Neural cell (in vitro differentiated cells): ENCODE measurements around the gene TK1. TPM values are rescaled to one million over a fixed set of nuclear protein-coding genes. Genes with fewer than 3 reads are reported as not detected.

Experiments used
- H2AFZ ChIP-seq: fragments of 200-600, 300-800 bp; sonication (generic), shearing (Covaris generic); 2 replicates; pipeline ENCODE4 v1.6.0; 2014; ENCODE audit warnings: low read depth, mild to moderate bottlenecking, antibody characterized with exemption, low read length, moderate library complexity
- H3F3A ChIP-seq: fragments of 200-600 bp; shearing (Covaris generic); 2 replicates; pipeline ENCODE4 v1.6.1; 2016; ENCODE audit warnings: mild to moderate bottlenecking, moderate library complexity, mixed read lengths, antibody characterized with exemption, low read length; ENCODE audit not compliant: insufficient read depth, poor library complexity, severe bottlenecking
- H3K27ac ChIP-seq: fragments of 200-600, 300-800 bp; sonication (generic), shearing (Covaris generic); 2 replicates; pipeline ENCODE4 v1.5.1; 2014; ENCODE audit warnings: mild to moderate bottlenecking, low read length, moderate library complexity
- H3K27me3 ChIP-seq: fragments of 300-800, 200-600 bp; sonication (generic), shearing (Covaris generic); 2 replicates; pipeline ENCODE4 v1.6.0; 2014; ENCODE audit warnings: mild to moderate bottlenecking, low read depth, low read length, moderate library complexity; ENCODE audit not compliant: insufficient read depth
- H3K36me3 ChIP-seq: fragments of 300-800, 200-600 bp; sonication (generic), shearing (Covaris generic); 2 replicates; pipeline ENCODE4 v1.5.1; 2014; ENCODE audit warnings: mild to moderate bottlenecking, antibody characterized with exemption, low read length, moderate library complexity; ENCODE audit not compliant: insufficient read depth
- H3K4me2 ChIP-seq: fragments of 300-800, 200-600 bp; sonication (generic), shearing (Covaris generic); 2 replicates; pipeline ENCODE4 v1.6.0; 2014; ENCODE audit warnings: mild to moderate bottlenecking, low read length
- H3K4me3 ChIP-seq: fragments of 300-800, 200-600 bp; sonication (generic), shearing (Covaris generic); 2 replicates; pipeline ENCODE4 v1.5.1; 2014; ENCODE audit warnings: mild to moderate bottlenecking, low read length, moderate library complexity
- H3K79me2 ChIP-seq: fragments of 200-600 bp; shearing (Covaris generic); replicated peaks from 2 replicates; pipeline ENCODE4 v1.6.0; 2014; ENCODE audit warnings: mild to moderate bottlenecking, low read length, moderate library complexity; ENCODE audit not compliant: insufficient read depth
- H3K9ac ChIP-seq: fragments of 300-800, 200-600 bp; sonication (generic), shearing (Covaris generic); 2 replicates; pipeline ENCODE4 v1.6.1; 2016; ENCODE audit warnings: mild to moderate bottlenecking, low read length, mixed read lengths
- H3K9me2 ChIP-seq: fragments of 200-600 bp; shearing (Covaris generic); 2 replicates; pipeline ENCODE4 v1.6.1; 2016; ENCODE audit warnings: mild to moderate bottlenecking, low read length, mixed read lengths; ENCODE audit not compliant: insufficient read depth
- H3K9me3 ChIP-seq: fragments of 200-600, 300-800 bp; sonication (generic), shearing (Covaris generic); 2 replicates; pipeline ENCODE4 v1.6.1; 2016; ENCODE audit warnings: mild to moderate bottlenecking, mixed run types, low read length, moderate library complexity, mixed read lengths
- H4K20me1 ChIP-seq: fragments of 200-600 bp; shearing (Covaris generic); 2 replicates; pipeline ENCODE4 v1.6.1; 2016; ENCODE audit warnings: mild to moderate bottlenecking, mixed run types; ENCODE audit not compliant: insufficient read depth
- EP300 ChIP-seq: fragments of 450-650 bp; conservative IDR thresholded peaks from 2 replicates; pipeline ENCODE4 v1.6.1; 2014; ENCODE audit warnings: antibody characterized with exemption, mild to moderate bottlenecking, moderate library complexity; ENCODE audit not compliant: poor library complexity, severe bottlenecking
- EZH2 ChIP-seq: fragments of 200-600, 300-800 bp; shearing (Covaris generic), sonication (generic); IDR thresholded peaks from 2 replicates; pipeline ENCODE4 v1.6.1; 2014; ENCODE audit warnings: antibody characterized with exemption, low read length, borderline replicate concordance, mild to moderate bottlenecking; ENCODE audit not compliant: insufficient read depth, poor library complexity, severe bottlenecking
- MXI1 ChIP-seq: fragments of 450-650 bp; conservative IDR thresholded peaks from 2 replicates; pipeline ENCODE4 v1.6.1; 2014; ENCODE audit warnings: antibody characterized with exemption, mild to moderate bottlenecking; ENCODE audit not compliant: poor library complexity, severe bottlenecking
- POLR2AphosphoS5 ChIP-seq: IDR thresholded peaks from 2 replicates; pipeline ENCODE4 v1.6.1; 2012
- RAD21 ChIP-seq: fragments of 450-650 bp; conservative IDR thresholded peaks from 2 replicates; pipeline ENCODE4 v1.6.1; 2014; ENCODE audit warnings: antibody characterized with exemption, mild to moderate bottlenecking, moderate library complexity
- SMC3 ChIP-seq: fragments of 450-650 bp; conservative IDR thresholded peaks from 2 replicates; pipeline ENCODE4 v1.6.1; 2014; ENCODE audit warnings: antibody characterized with exemption, mild to moderate bottlenecking, moderate library complexity; ENCODE audit not compliant: poor library complexity
- TAF1 ChIP-seq: IDR thresholded peaks from 2 replicates; pipeline ENCODE4 v1.6.1; 2012; ENCODE audit warnings: low read depth
- polyA plus RNA-seq: library from polyadenylated mRNA; depleted of rRNA; stranded (reverse); fragments of >200 nt; gene quantifications from 2 replicates; pipeline ENCODE4 v1.2.3, GENCODE V29; 2014
- TF ChIP-seq, protein P1 (sequence below): IDR thresholded peaks from 2 replicates; pipeline ENCODE4 v1.6.1; 2012; ENCODE audit warnings: borderline replicate concordance
- TF ChIP-seq, protein P2 (sequence below): fragments of 450-650 bp; IDR thresholded peaks from 2 replicates; pipeline ENCODE4 v1.5.1; 2014; ENCODE audit warnings: antibody characterized with exemption, mild to moderate bottlenecking, moderate library complexity; ENCODE audit not compliant: poor library complexity, severe bottlenecking

The TK1 gene
- polyA plus RNA-seq, 1 donor from 2014 or later = 1.1 TPM

DNA sequence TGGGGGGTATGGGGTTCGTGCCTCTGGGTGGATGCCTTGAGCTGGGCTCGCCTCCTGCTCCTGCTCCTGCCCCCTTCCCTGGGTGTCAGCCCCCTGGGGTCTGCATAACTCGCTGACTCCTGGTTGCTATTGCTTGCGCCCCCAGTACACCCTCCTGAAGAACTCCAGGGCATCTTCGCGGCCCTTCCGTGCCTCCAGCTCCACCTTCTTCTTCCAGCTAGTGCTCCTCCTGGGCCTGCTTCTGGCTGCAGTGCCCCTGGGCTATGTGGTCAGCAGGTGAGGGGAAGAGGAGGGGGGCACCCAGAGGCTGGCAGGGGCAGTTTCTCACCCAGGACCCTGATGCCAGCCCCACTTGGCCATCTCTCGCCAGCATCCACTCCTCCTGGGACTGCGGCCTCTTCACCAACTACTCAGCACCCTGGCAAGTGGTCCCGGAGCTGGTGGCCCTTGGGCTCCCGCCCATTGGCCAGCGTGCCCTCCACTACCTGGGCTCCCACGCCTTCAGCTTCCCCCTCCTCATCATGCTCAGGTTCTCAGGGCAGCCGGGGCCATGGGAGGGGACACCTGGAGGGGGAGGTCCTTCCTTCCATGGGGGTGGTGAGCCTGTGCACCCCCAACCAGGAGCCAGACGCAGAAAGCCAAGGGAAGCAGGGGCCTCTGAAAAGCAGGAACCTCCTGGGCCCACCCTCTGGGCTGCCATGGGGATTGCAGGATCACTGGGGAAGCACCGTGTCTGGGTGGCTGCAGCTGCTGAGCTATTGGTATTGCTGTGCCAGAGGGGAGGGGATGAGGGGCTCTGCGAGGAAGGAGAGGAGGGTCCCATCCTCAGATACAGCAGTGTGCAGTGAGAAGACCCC, 48.4 kb downstream of the TK1 start:
- TF ChIP-seq, protein P1, sequence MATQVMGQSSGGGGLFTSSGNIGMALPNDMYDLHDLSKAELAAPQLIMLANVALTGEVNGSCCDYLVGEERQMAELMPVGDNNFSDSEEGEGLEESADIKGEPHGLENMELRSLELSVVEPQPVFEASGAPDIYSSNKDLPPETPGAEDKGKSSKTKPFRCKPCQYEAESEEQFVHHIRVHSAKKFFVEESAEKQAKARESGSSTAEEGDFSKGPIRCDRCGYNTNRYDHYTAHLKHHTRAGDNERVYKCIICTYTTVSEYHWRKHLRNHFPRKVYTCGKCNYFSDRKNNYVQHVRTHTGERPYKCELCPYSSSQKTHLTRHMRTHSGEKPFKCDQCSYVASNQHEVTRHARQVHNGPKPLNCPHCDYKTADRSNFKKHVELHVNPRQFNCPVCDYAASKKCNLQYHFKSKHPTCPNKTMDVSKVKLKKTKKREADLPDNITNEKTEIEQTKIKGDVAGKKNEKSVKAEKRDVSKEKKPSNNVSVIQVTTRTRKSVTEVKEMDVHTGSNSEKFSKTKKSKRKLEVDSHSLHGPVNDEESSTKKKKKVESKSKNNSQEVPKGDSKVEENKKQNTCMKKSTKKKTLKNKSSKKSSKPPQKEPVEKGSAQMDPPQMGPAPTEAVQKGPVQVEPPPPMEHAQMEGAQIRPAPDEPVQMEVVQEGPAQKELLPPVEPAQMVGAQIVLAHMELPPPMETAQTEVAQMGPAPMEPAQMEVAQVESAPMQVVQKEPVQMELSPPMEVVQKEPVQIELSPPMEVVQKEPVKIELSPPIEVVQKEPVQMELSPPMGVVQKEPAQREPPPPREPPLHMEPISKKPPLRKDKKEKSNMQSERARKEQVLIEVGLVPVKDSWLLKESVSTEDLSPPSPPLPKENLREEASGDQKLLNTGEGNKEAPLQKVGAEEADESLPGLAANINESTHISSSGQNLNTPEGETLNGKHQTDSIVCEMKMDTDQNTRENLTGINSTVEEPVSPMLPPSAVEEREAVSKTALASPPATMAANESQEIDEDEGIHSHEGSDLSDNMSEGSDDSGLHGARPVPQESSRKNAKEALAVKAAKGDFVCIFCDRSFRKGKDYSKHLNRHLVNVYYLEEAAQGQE = no peak
- Histone ChIP-seq H3F3A (no peaks in the 10 kb centered on the region), H3K36me3 (no peaks in the 10 kb centered on the region), H3K4me2 (no peak overlapping the region), H2AFZ (no peak overlapping the region), H3K9ac (no peak overlapping the region), H3K27me3 (no peaks in the 10 kb centered on the region), H4K20me1 (no peaks in the 10 kb centered on the region), H3K9me2 (no peaks in the 10 kb centered on the region), H3K79me2 (no peaks in the 10 kb centered on the region), H3K9me3 (no peaks in the 10 kb centered on the region), H3K27ac (no peak overlapping the region), H3K4me3 (no peak overlapping the region)

DNA sequence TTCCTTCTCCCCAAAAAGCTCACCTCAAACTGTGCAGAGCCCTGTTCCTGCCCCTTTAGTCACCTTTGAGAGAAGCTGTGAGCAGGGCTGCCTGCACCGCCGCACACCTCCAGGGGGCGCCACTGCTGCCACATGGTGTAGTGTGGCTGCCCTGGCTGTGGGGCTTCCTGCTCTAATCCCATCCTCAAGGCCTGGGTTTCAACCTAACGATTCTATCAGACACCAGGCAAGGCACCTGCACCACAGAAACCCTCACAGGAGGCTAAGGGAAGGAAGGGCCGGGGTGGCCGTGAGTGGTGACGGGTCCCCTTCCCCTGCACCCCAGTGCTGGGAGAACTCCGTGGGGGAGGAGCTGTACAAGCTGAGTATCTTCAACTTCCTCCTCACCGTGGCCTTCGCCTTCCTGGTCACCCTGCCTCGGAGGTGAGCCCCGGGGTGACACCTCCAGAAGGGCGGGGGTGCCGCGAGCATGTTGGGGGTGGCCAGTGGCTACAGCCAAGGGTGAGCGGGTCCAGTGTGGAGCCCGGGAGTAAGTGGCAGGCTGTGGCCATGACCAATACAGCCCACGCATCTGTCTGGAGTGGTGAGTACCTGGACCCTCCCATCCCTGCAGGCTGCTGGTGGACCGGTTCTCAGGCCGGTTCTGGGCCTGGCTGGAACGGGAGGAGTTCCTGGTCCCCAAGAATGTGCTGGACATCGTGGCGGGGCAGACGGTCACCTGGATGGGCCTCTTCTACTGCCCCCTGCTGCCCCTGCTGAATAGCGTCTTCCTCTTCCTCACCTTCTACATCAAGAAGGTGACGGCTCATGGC, 49.3 kb downstream of the TK1 start:
- Histone ChIP-seq H3K27ac (no peak overlapping the region), H3K79me2 (no peaks in the 10 kb centered on the region), H3K36me3 (no peaks in the 10 kb centered on the region), H3K27me3 (peaks cover 4% of the 10 kb centered on the region), H2AFZ (no peak overlapping the region), H3K4me2 (no peak overlapping the region), H3K9me3 (no peaks in the 10 kb centered on the region), H3K9ac (no peak overlapping the region), H3K4me3 (no peak overlapping the region), H3K9me2 (no peaks in the 10 kb centered on the region), H3F3A (no peaks in the 10 kb centered on the region), H4K20me1 (no peaks in the 10 kb centered on the region)
- no peak for TF ChIP-seq EZH2
- no peak for TF ChIP-seq MXI1
- no peak for TF ChIP-seq RAD21
- TF ChIP-seq, protein P2, sequence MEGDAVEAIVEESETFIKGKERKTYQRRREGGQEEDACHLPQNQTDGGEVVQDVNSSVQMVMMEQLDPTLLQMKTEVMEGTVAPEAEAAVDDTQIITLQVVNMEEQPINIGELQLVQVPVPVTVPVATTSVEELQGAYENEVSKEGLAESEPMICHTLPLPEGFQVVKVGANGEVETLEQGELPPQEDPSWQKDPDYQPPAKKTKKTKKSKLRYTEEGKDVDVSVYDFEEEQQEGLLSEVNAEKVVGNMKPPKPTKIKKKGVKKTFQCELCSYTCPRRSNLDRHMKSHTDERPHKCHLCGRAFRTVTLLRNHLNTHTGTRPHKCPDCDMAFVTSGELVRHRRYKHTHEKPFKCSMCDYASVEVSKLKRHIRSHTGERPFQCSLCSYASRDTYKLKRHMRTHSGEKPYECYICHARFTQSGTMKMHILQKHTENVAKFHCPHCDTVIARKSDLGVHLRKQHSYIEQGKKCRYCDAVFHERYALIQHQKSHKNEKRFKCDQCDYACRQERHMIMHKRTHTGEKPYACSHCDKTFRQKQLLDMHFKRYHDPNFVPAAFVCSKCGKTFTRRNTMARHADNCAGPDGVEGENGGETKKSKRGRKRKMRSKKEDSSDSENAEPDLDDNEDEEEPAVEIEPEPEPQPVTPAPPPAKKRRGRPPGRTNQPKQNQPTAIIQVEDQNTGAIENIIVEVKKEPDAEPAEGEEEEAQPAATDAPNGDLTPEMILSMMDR = no peak
- no peak for TF ChIP-seq POLR2AphosphoS5
- TF ChIP-seq TAF1 = no peak
- TF ChIP-seq EP300 = no peak
- no peak for TF ChIP-seq SMC3
- TF ChIP-seq, protein P1 = no peak
